Measurements from ENCODE around the gene IYD.

IYD gene, protein sequence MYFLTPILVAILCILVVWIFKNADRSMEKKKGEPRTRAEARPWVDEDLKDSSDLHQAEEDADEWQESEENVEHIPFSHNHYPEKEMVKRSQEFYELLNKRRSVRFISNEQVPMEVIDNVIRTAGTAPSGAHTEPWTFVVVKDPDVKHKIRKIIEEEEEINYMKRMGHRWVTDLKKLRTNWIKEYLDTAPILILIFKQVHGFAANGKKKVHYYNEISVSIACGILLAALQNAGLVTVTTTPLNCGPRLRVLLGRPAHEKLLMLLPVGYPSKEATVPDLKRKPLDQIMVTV

DNA sequence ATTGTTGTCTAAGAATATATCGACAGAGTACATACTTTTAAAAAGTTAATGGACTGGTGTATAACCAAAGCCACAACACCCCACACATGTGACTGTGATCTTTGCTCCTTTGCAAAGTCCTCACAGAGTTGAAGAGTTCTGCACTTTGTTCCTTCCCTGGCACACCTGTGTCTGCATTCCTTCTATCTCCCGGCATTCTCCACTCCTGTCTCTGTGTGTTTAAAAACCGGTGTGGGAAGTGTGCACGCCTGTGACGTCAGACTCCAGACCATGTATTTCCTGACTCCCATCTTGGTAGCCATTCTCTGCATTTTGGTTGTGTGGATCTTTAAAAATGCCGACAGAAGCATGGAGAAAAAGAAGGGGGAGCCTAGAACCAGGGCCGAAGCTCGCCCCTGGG, at the start of gene IYD:
Gene IYD (plus strand): TSS at position 251 of the 400 bp plus-strand sequence. CDS start 20 bp downstream, at position 271.
- DNase-seq (ENCODE audit: low read depth in 2 of 2), result no peak

- no peak for DNase-seq (ENCODE audit: low read depth in 2 of 2)
Observed at GRCh38 chr6:150319924-150320323, 48.9 kb upstream of the IYD start.

- no peak for DNase-seq (ENCODE audit: low read depth in 2 of 2)
Observed at GRCh38 chr6:150320442-150320841, 48.4 kb upstream of the IYD start.

DNA sequence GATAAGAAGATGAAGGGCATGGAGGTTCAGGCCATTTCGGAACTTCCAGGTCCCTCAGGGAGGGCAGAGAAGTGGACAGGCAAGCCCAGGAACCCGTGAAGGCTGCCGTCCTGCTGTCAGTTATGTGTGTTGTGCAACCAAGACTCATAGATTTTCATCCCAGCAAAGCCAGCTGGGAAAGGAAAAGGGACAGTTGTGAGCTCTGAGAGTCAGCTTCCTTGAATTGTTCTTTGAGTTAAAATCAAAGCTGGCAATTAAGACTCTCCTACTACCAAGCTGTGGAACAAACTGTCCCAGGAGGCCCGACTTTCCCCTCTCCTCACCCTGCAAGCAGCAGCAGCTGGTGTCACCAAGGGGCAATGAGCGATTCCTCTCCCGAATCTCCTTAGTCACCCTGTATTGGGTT, 46.3 kb upstream of the IYD start:
- no peak for DNase-seq (ENCODE audit: low read depth in 2 of 2)

- no peak for DNase-seq (ENCODE audit: low read depth in 2 of 2)
Observed at GRCh38 chr6:150323205-150323604, 45.6 kb upstream of the IYD start.

GRCh38 chr6:150324044-150324443, 44.8 kb upstream of the IYD start:
- DNase-seq (ENCODE audit: low read depth in 2 of 2), result no peak

GRCh38 chr6:150325066-150325772, 43.6 kb upstream of the IYD start:
- DNase-seq (ENCODE audit: low read depth in 2 of 2), result no peak

DNA sequence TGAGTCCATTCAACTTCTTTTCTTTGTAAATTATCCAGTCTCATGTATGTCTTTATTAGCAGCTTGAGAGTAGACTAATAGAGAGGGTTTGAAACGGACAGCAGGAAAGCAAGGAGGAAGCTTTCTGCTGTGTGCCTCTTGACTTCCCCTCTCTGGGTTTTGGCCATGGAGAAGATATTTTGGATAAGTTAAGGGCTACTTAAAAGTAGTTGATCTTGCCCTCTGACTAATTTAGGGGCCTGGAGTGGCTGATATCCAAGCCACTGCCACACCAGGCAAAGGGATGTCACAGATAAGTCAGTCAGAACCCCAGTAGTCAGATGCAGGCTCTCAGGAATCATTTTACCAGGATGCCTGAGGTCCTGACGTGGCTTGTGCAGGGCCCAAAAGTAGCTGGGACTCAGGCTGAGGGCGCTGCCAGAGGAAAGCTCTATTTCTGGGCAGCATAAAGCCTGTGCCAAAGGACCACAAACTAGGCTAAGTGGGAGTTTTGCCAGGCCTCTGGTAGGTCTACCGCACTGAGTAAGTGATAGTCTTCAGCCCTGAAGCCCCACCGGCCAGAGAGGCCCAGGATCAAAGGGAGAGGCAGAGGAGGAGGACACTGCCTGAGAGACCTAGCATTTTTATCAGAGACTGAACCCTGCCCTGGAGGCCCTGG, 41.6 kb upstream of the IYD start:
- DNase-seq (ENCODE audit: low read depth in 2 of 2), result no peak

GRCh38 chr6:150328744-150329405, 39.9 kb upstream of the IYD start:
- no peak for DNase-seq (ENCODE audit: low read depth in 2 of 2)

- no peak for DNase-seq (ENCODE audit: low read depth in 2 of 2)
Observed at GRCh38 chr6:150331344-150331743, 37.5 kb upstream of the IYD start.

DNA sequence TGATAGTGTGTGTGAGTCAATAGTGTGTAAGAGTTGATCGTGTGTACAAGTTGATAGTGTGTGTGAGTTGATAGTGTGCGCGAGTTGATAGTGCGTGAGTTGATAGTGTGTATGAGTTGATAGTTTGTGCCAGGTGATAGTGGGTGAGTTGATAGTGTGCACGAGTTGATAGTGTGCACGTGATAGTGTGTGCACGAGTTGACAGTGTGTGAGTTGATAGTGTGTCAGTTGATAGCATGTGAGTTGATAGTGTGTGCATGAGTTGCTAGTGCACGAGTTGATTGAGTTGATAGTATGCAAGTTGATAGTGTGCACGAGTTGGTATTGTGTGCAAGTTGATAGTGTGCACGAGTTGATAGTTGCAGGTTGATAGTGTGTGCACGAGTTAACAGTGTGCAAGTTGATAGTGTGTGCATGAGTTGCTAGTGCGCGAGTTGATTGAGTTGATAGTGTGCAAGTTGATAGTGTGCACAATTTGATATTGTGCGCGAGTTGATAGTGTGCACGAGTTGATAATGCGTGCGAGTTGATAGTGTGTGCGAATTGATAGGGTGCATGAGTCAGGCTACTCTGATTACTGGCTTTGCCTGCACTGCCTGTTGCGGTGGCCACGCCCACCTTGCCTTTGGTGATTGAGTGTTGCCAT, 35.8 kb upstream of the IYD start:
- DNase-seq (ENCODE audit: low read depth in 2 of 2), result no peak

DNA sequence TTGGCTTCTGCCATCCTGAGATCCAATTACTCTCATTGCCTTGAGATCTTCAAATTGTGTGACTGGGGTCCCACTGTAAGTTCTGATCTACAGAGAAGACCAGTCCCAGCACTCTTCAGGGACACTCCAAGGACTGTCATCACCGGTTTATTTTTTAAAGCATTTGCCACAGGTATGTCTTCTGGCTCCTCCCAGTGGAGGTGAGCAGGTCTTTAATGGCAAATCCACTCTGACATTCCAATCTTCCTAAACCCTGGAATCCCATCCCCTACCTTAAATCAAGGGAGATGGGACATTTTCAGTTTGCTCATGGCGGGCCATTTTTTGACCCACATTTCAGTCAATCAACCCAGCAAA, 35.2 kb upstream of the IYD start:
- DNase-seq (ENCODE audit: low read depth in 2 of 2), result no peak

DNA sequence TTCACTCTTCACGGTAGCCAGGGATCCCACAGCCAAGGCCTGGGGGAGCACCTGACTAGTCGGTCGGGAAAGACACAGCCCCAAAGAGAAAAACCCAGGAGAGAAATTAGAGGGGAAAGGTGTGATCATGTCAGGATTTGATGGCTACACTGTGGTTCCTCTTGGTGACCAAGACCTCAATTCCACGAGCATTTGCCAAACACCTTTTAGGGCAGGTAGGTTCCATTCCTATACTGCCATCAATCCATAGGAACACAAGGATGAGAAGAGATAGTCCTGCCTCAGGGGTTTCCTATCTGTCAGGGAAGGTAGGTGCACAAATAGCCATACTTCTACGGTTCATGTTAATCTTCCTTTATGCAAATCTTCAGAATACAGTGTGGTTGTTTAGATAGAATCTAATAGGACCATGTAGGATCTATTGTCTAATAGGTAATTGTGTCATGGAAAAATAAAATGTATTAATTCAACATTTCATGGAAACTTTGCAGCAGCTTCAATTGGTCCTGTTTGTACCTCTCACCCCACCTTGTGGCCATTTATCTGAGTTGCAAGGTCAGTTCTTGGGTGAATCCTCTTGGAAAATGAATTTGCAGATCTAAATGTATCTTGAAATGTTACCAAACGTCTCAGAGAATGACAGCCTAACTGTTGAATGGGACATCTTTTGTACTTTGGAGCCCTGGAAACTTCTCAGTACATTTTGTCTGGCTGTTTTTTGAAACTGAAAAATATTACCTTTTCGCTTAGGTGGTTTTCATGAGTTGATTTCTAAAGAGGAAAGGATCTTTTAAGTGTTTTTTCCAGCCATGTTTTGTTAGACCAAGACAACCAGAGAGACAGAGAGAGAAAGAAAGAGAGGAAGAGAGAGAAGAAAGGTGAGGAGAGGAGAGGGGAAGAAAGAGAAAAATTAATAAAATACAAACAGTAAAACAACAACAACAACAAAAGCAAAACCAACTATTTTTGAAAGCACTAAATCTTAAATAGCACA, 33.7 kb upstream of the IYD start:
- no peak for DNase-seq (ENCODE audit: low read depth in 2 of 2)

- DNase-seq (ENCODE audit: low read depth in 2 of 2), result no peak
Observed at GRCh38 chr6:150336299-150336698, 32.5 kb upstream of the IYD start.

DNA sequence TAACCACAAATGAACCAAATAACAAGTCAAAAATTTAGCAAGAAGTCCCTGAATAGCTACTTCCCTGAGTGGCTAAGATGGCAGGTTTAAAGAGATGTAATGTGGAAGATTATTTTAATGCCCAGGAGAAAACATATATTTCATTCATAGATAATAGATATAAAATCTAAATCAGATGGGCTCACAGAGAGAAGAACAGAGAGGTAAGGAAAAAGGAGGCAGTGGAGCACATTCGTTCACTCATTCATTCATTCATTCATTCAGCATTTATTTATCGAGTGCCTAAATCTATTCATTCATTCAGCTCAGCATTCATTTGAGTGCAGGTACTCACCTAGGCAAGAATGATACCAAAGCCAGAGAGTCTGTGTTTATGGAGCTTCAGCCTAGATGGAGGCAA, 32.1 kb upstream of the IYD start:
- DNase-seq (ENCODE audit: low read depth in 2 of 2), result no peak

DNA sequence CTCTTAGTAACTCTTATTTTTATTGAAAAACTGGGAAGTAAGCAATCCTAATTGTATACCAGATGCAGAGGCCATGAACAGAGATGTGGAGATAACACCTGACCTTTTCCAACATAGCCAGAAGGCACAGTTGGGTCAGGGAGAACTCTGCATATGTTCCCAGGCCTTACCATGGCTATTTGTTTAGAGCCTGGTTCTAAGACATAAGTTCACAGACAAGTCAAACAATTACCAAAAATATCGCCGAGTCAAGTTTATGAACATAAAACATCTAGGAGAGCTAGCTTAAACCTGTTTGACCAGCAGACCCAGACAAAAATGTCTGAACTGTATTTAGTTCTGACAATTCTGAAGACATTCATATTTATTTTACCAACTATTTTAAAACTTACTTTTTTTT, 26.7 kb upstream of the IYD start:
- no peak for DNase-seq (ENCODE audit: low read depth in 2 of 2)

- DNase-seq (ENCODE audit: low read depth in 2 of 2), result no peak
Observed at GRCh38 chr6:150343434-150343833, 25.4 kb upstream of the IYD start.

DNA sequence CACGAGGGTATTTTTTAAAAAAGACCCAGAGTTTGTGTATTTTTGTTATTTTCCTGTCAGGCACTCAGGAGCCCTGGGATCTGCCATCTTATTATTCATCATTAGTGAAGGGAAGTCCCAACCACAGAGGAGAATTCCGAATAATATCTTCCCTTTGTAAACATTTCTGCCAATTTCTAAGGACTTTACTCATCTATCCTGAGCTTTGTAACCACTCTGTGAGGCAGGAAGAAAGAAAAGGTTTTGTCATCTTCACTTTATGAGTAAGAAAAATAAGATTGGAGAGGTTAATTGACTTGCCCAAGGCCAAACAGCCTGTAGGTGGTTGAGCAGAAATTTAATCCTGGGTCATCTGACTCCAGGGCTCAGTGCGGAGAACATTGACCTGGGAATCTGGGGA, 23.0 kb upstream of the IYD start:
- no peak for DNase-seq (ENCODE audit: low read depth in 2 of 2)

- DNase-seq (ENCODE audit: low read depth in 2 of 2), result no peak
Observed at GRCh38 chr6:150346346-150346745, 22.5 kb upstream of the IYD start.

DNA sequence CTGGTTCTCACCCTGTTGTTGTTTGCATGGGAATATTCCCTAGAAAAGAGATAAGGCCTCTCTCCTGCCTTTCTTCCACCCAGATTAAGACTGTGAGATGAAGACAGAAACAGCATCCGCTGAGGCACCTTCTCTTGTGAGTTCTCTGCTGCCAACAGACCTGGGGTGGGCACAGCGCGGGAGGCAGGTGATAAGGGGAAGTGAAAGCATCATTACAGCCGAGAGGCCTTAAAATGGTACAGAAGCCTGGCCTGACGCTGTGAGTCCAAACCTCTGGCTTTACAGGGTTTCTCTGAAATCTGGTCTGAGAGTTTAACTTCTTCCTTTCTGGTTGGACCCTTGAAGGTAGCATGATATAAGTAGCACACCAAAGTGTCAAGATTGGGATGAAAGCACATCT, 21.0 kb upstream of the IYD start:
- no peak for DNase-seq (ENCODE audit: low read depth in 2 of 2)

DNA sequence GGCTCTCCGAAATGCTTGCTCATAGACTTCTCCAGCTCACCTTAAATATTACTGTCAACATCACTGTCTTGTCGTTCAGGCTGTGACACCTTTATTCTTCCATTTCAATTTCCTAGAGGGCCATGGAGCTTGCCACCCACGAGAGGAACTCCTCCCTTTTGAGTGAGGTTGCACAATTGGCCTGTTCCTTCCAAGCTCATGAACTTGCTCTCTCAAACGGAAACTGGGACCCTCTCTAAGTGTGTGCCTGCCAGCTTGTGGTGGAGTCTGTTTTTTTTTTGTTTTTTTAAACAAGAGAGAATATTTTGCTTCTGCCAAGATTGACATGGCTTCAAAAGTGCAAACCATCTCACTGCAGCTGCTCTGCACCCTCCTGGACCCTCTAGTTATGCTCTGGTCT, 19.3 kb upstream of the IYD start:
- DNase-seq (ENCODE audit: low read depth in 2 of 2), result no peak

Measured in activated CD8-positive, alpha-beta memory T cell treated with anti-CD3 and anti-CD28 coated beads for 4 hours (primary cell).